ENCODE measurements around the gene IL34.

DNA sequence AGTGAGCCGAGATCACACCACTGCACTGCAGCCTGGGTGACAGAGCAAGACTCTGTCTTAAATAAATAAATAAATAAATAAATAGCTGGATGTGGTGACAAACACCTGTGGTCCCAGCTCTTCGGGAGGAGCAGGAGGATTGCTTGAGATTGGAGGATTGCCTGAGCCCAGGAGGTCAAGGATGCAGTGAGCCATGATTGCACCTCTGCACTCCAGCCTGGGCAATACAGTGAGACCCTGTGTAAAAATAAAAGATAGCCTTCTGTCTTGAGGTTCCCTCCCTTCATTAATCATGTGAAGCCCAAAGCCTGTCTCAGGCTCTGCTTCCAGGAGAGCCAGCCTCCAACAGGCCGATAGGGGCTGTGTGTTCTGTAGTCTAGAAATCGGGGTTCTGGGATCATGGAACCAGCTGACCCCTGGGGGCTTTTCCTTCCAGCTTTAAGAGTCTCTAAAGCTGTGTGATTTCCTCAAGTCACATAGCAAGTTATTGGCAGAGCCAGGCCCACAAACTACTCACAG lies 34.5 kb upstream of the IL34 start:
- TF ChIP-seq POLR2A (IDR thresholded peaks at IDR 0.05) = no peak
- TF ChIP-seq, protein P1, sequence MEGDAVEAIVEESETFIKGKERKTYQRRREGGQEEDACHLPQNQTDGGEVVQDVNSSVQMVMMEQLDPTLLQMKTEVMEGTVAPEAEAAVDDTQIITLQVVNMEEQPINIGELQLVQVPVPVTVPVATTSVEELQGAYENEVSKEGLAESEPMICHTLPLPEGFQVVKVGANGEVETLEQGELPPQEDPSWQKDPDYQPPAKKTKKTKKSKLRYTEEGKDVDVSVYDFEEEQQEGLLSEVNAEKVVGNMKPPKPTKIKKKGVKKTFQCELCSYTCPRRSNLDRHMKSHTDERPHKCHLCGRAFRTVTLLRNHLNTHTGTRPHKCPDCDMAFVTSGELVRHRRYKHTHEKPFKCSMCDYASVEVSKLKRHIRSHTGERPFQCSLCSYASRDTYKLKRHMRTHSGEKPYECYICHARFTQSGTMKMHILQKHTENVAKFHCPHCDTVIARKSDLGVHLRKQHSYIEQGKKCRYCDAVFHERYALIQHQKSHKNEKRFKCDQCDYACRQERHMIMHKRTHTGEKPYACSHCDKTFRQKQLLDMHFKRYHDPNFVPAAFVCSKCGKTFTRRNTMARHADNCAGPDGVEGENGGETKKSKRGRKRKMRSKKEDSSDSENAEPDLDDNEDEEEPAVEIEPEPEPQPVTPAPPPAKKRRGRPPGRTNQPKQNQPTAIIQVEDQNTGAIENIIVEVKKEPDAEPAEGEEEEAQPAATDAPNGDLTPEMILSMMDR (IDR thresholded peaks at IDR 0.05) = no peak

Data from prostate gland (tissue), 2 donors.